ENCODE data around the gene RPL13A. TPM values are rescaled to one million over a fixed set of nuclear protein-coding genes. Genes with fewer than 3 reads are reported as not detected.

RPL13A gene
- 6,720 and 8,461 TPM in 2 replicates for total RNA-seq (2014; rRNA removed; shearing (Covaris generic))
- total RNA-seq (2022): 2,999 and 3,606 TPM in 2 replicates
- Bru-seq, nascent RNA: percentile 99 among the genes with signal in this experiment
- percentile 100 among the genes with signal in this experiment for BruChase-seq, experiment 1, labeled RNA remaining after a 6-hour chase
- BruChase-seq, experiment 2, labeled RNA remaining after a 2-hour chase: percentile 99 among the genes with signal in this experiment
- long read RNA-seq, transcript RPL13A-214 (8 exons, 1,122 nt): minor isoform, 6 of 1,040 reads
- long read RNA-seq, transcript RPL13A-201 (8 exons, 1,181 nt): major isoform, 854 of 1,040 reads
- long read RNA-seq, partial matches to known transcripts: 46 of 1,040 reads
- long read RNA-seq, other reads (novel, unspliced or antisense): 134 of 1,040 reads

- Histone ChIP-seq H3K4me2 (ENCODE audit: low read length) (peak within 1 kb of the TSS; percentile 80), H4K20me1 (ENCODE audit: insufficient read depth, low read length) (peaks cover 12% of the 10 kb centered on the region; the same call in 1 of the 2 replicates), H3K27ac (ENCODE audit: low read depth, low read length, poor library complexity, severe bottlenecking) (peak within 1 kb of the TSS; percentile 94), H3K9me3 (ENCODE audit: low read length) (no peaks in the 10 kb centered on the region), H3K79me2 (ENCODE audit: insufficient read depth, low read depth, low read length) (peaks cover 34% of the 10 kb centered on the region), H3K9me2 (ENCODE audit: insufficient read depth, low read length) (no peaks in the 10 kb centered on the region), H3K36me3 (ENCODE audit: insufficient read depth, low read length) (peaks cover 50% of the 10 kb centered on the region), H2AFZ (ENCODE audit: low read length) (peak within 1 kb of the TSS; percentile 44), H3K4me1 (ENCODE audit: insufficient read depth, low read length, poor library complexity, severe bottlenecking) (peaks cover 30% of the 10 kb centered on the region), H3K4me3 (ENCODE audit: low read depth, low read length, poor library complexity, severe bottlenecking) (peak within 1 kb of the TSS; percentile 95)
- no peak for TF ChIP-seq EZH2phosphoT487 (IDR thresholded peaks at IDR 0.05; ENCODE audit: borderline replicate concordance, low read depth, low read length)
- TF ChIP-seq CTCF (conservative IDR thresholded peaks at IDR 0.05; ENCODE audit: low read length): no peak
- DNase-seq (ENCODE audit: low spot score): peak; percentile 100
- POLR2A ChIA-PET: interaction anchor here (1.4 kb wide), 1 partner anchor 36 kb away, joined by 3 read pairs; the partner anchor contains the start of gene PIH1D1
- BruUV-seq (replicated peaks): TSS peak; percentile 79
- CTCF ChIA-PET (ENCODE audit: unreplicated experiment): interaction anchor here (0.5 kb wide), 1 partner anchor 14 kb away, joined by 6 read pairs; no protein-coding TSS in a partner anchor
- intact Hi-C loops (cut with micrococcal nuclease; ENCODE audit: unreplicated experiment): loop anchor here (5.0 kb wide), 1 partner anchor 35 kb away; the partner anchor contains the start of genes ALDH16A1 and PIH1D1
Observed at GRCh38 chr19:49487277-49488045, at the start of gene RPL13A. Gene RPL13A, plus strand, starts transcription at chr19:49487608. Its CDS starts 22 bp downstream, at chr19:49487630.

DNA sequence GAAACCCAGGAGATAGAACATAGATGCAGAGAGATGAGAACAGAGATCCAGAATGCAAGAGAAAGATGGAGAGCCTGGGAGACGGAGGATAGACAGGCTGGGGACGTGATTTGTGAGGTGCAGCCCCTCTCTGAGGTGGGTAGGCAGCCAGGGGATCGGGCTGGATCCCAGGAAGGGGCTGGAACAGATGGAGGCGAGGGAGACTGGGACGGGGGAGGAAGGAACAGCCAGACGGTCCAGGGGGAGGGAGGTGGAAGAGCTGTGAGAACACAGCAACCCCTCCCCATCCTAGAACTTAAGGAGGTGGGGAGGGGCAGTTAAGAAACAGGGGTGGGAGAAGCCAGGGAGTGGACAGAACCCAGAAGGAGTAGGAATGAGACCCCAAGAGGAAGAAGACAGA is 49.1 kb upstream of the RPL13A start:
- H3K4me2 ChIP-seq (ENCODE audit: low read length): no peak overlapping the region
- H3K4me1 ChIP-seq (ENCODE audit: insufficient read depth, low read length, poor library complexity, severe bottlenecking): peaks cover 11% of the 10 kb centered on the region
- ChIA-PET CTCF (ENCODE audit: unreplicated experiment) (no interaction called here), POLR2A (no interaction called here)
- no peaks in the 10 kb centered on the region for H3K9me2 ChIP-seq (ENCODE audit: insufficient read depth, low read length)
- H3K27ac ChIP-seq (ENCODE audit: low read depth, low read length, poor library complexity, severe bottlenecking): no peak overlapping the region
- no peak overlapping the region for H2AFZ ChIP-seq (ENCODE audit: low read length)
- no peaks in the 10 kb centered on the region for H3K9me3 ChIP-seq (ENCODE audit: low read length)
- no peak for DNase-seq (ENCODE audit: low spot score)
- H3K4me3 ChIP-seq (ENCODE audit: low read depth, low read length, poor library complexity, severe bottlenecking): no peak overlapping the region
- no peaks in the 10 kb centered on the region for H3K36me3 ChIP-seq (ENCODE audit: insufficient read depth, low read length)
- no TSS peak for BruUV-seq (replicated peaks)
- no peaks in the 10 kb centered on the region for H3K79me2 ChIP-seq (ENCODE audit: insufficient read depth, low read depth, low read length)
- intact Hi-C loops (cut with micrococcal nuclease; ENCODE audit: unreplicated experiment): no loop called here
- no peaks in the 10 kb centered on the region for H4K20me1 ChIP-seq (ENCODE audit: insufficient read depth, low read length)
- TF ChIP-seq CTCF (conservative IDR thresholded peaks at IDR 0.05; ENCODE audit: low read length): no peak
- TF ChIP-seq EZH2phosphoT487 (IDR thresholded peaks at IDR 0.05; ENCODE audit: borderline replicate concordance, low read depth, low read length): no peak
